ENCODE results near the gene CARM1. TPM values are rescaled to one million over a fixed set of nuclear protein-coding genes. Genes with fewer than 3 reads are reported as not detected.

Gene CARM1
- total RNA-seq, 1 donor from 2014 or later = 61.8 TPM

DNA sequence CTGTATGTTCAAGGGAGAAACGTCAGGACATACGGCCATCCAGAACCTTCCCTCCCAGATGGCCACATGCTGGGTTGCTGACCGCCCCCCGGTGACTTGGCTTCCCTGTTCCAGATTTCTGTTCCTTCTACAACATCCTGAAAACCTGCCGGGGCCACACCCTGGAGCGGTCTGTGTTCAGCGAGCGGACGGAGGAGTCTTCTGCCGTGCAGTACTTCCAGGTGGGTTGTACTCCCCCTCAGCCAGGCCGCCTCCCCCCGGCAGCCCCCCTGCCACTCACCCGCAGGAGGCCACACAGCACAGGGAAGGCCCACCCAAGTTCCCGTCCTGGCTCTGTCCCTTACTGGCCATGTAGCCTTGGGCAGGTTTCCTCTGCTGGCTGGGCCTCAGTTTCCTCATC is 36.6 kb downstream of the CARM1 start:
- peaks cover 3% of the 10 kb centered on the region for H3K4me1 Mint-ChIP-seq (ENCODE audit: low read depth)
- peaks cover 12% of the 10 kb centered on the region for H3K36me3 Mint-ChIP-seq (ENCODE audit: low read depth)

DNA sequence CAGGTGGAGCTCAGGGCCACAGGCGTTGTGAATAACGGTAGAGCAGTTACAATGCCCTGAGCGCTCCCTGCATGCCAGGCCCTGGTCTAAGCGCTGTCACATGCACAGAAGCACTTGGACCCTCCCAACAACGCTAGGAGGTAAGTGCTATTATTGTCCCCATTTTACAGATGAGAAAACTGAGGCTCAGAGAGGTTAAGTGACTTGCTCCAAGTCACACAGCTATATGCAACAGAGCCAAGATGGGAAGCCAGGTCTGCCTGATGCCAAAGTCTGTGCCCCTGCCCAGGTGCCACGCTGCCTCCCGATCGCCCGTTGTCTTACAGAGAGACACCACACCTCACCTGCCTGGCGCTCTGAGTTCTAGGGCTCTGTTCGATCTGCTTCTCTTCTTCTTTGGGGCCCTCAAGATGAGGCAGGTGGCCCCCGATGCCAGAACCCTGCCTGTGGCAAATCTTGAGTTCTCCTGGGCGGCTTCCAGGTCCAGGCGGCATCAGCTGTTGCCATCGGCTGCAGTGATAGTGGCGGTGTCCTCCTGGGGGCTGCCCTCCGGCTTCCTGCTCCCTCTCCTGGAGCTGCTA is 37.1 kb downstream of the CARM1 start:
- Mint-ChIP-seq H3K36me3 (ENCODE audit: low read depth) (peaks cover 12% of the 10 kb centered on the region), H3K27ac (ENCODE audit: unreplicated experiment) (no peak overlapping the region), H3K4me1 (ENCODE audit: low read depth) (peaks cover 3% of the 10 kb centered on the region), H3K4me3 (ENCODE audit: unreplicated experiment) (no peak overlapping the region), H3K27me3 (ENCODE audit: low read depth) (no peaks in the 10 kb centered on the region), H3K9me3 (ENCODE audit: low read depth) (no peaks in the 10 kb centered on the region)
- no peak for DNase-seq (ENCODE audit: low spot score)
- TF ChIP-seq, protein P1, sequence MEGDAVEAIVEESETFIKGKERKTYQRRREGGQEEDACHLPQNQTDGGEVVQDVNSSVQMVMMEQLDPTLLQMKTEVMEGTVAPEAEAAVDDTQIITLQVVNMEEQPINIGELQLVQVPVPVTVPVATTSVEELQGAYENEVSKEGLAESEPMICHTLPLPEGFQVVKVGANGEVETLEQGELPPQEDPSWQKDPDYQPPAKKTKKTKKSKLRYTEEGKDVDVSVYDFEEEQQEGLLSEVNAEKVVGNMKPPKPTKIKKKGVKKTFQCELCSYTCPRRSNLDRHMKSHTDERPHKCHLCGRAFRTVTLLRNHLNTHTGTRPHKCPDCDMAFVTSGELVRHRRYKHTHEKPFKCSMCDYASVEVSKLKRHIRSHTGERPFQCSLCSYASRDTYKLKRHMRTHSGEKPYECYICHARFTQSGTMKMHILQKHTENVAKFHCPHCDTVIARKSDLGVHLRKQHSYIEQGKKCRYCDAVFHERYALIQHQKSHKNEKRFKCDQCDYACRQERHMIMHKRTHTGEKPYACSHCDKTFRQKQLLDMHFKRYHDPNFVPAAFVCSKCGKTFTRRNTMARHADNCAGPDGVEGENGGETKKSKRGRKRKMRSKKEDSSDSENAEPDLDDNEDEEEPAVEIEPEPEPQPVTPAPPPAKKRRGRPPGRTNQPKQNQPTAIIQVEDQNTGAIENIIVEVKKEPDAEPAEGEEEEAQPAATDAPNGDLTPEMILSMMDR (IDR thresholded peaks at IDR 0.05) = no peak

More for the DNA sequence above, 36.6 kb downstream of the CARM1 start:
- Mint-ChIP-seq H3K9me3 (ENCODE audit: low read depth) (peaks cover 3% of the 10 kb centered on the region), H3K4me3 (ENCODE audit: unreplicated experiment) (no peak overlapping the region), H3K27me3 (ENCODE audit: low read depth) (no peaks in the 10 kb centered on the region), H3K27ac (ENCODE audit: unreplicated experiment) (no peak overlapping the region)
- no peak for DNase-seq (ENCODE audit: low spot score)
- TF ChIP-seq, protein P1 (IDR thresholded peaks at IDR 0.05) = no peak

DNA sequence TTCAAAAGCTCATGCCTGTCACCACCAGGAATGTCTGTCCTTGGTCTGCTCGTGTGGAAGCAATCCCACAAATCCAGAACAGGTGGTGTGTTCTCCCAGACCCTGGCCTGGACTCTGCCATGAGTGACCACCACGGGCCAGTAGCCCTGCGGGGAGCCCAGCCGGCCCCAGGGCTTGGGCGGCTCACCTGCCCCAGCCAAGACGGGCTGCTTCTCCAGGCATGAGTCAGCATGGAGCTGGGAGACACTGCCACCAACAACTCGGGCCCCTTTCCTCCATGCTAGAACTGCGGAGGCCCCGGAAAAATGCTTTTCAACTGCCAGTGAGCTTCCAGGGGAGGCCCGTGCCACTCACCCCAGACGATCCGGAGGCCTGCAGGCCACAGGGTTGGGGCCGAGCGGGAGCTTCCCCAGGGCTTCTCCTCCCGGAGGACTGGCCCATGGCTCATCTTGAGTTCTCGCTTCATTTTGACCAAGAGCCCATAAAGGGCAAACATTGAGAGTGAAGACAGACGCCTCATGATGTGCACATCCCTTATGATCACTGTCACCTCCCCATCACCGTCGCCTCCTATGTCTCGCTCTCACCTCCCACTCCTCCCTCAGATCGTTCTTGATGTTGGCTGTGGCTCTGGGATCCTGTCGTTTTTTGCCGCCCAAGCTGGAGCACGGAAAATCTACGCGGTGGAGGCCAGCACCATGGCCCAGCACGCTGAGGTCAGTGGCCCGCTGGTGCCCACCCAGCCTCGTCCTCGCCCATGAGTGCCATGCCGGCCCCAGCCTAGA is 40.4 kb downstream of the CARM1 start:
- Mint-ChIP-seq H3K27ac (ENCODE audit: unreplicated experiment) (no peak overlapping the region), H3K4me1 (ENCODE audit: low read depth) (peaks cover 6% of the 10 kb centered on the region)
- DNase-seq (ENCODE audit: low spot score) = peak; percentile 82

DNA sequence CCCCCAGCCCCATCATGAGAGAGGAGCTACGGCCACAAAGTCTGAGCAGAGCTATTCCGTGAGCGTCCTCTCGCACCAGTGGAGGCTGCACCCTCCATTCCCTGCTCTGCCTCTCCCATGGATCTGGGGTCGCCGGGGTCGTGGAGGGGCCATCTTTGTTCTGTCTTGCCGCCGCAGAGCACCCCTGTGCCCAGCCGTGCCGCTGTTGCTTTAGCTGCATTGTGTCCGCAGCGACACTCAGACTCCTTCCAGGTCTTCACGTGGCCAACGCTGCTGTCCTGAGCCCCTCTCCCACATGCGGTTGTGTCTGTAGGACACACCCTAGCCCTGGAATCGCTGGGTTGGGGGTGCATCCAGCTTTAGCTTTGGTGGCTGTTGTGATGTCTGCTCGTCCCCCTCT is 41.3 kb downstream of the CARM1 start:
- no peak overlapping the region for H3K27ac Mint-ChIP-seq (ENCODE audit: unreplicated experiment)
- peaks cover 12% of the 10 kb centered on the region for H3K36me3 Mint-ChIP-seq (ENCODE audit: low read depth)
- TF ChIP-seq, protein P1 (IDR thresholded peaks at IDR 0.05) = no peak
- no peak for DNase-seq (ENCODE audit: low spot score)
- no peaks in the 10 kb centered on the region for H3K27me3 Mint-ChIP-seq (ENCODE audit: low read depth)
- H3K4me3 Mint-ChIP-seq (ENCODE audit: unreplicated experiment) = no peak overlapping the region
- H3K9me3 Mint-ChIP-seq (ENCODE audit: low read depth) = no peaks in the 10 kb centered on the region
- H3K4me1 Mint-ChIP-seq (ENCODE audit: low read depth) = peaks cover 6% of the 10 kb centered on the region

More for the DNA sequence above, 40.4 kb downstream of the CARM1 start:
- Mint-ChIP-seq H3K27me3 (ENCODE audit: low read depth) (no peaks in the 10 kb centered on the region), H3K9me3 (ENCODE audit: low read depth) (no peaks in the 10 kb centered on the region), H3K4me3 (ENCODE audit: unreplicated experiment) (no peak overlapping the region), H3K36me3 (ENCODE audit: low read depth) (peaks cover 12% of the 10 kb centered on the region)
- TF ChIP-seq, protein P1 (IDR thresholded peaks at IDR 0.05) = no peak

DNA sequence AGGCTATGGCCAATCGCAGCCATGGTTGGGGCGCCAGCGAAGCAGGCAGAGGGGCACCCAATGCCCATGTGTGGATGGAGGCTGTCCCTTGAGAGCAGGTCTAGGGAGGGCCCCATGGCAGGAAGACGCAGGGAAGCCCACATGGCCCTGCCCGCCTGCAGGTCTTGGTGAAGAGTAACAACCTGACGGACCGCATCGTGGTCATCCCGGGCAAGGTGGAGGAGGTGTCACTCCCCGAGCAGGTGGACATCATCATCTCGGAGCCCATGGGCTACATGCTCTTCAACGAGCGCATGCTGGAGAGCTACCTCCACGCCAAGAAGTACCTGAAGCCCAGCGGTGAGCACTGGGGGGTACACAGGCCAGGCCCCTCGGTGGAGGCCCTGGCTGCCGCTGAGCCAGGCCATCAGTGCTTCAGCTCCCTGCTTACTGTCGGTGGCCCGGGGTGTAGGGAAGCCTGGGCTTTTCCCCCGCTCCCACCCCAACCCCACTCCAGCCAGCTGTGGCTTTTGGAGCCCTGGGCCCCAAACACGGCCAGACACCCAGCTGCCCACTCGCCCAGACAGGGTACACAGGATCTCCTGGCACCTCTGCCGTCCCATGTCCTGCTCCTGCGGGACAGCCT is 42.5 kb downstream of the CARM1 start:
- no peak overlapping the region for H3K4me3 Mint-ChIP-seq (ENCODE audit: unreplicated experiment)
- peaks cover 6% of the 10 kb centered on the region for H3K4me1 Mint-ChIP-seq (ENCODE audit: low read depth)
- no peaks in the 10 kb centered on the region for H3K9me3 Mint-ChIP-seq (ENCODE audit: low read depth)
- H3K36me3 Mint-ChIP-seq (ENCODE audit: low read depth) = peaks cover 10% of the 10 kb centered on the region
- H3K27ac Mint-ChIP-seq (ENCODE audit: unreplicated experiment) = no peak overlapping the region
- H3K27me3 Mint-ChIP-seq (ENCODE audit: low read depth) = no peaks in the 10 kb centered on the region
- TF ChIP-seq, protein P1 (IDR thresholded peaks at IDR 0.05) = no peak
- DNase-seq (ENCODE audit: low spot score) = no peak
